Peyer's patch (tissue), 4 donors: ENCODE measurements around the gene CD36.

Experiments
- POLR2A ChIP-seq, 2 donors: fragments of 450-650 bp; IDR thresholded peaks; one replicate each; pipeline ENCODE4 v1.5.1; 2017; ENCODE audit warnings: antibody characterized with exemption in 2 of 2, mild to moderate bottlenecking in 2 of 2, moderate library complexity in 2 of 2
- TF ChIP-seq, protein P1 (sequence below), 6 experiments: fragments of 450-650 bp in 4 of 6; fragments of 200-600 bp in 2 of 6; sonication (generic) in 1 of 6; IDR thresholded peaks; one replicate each; pipeline ENCODE4 v1.5.1; 2017 to 2019; ENCODE audit warnings: antibody characterized with exemption in 6 of 6, mild to moderate bottlenecking in 3 of 6, moderate library complexity in 1 of 6

DNA sequence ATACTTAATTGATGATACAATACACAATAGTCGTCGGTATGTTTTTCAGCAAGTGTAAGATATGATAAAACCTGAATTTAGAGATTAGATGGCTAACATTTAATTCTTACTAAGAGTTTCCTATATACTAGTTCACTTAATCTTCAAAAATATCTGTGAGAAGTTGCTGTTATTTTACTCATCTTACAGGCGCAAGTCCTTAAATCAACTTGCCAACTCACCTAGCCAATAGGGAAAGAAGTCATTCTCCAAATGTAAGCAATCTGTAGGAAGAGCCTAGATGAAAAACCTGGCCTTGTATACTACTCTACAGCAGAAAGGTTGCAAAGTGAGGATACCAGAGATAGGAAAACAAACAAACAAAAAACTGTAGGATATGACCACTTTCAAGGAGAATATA lies 10.6 kb downstream of the CD36 start:
- no peak for TF ChIP-seq POLR2A (IDR thresholded peaks at IDR 0.05)
- TF ChIP-seq, protein P1, sequence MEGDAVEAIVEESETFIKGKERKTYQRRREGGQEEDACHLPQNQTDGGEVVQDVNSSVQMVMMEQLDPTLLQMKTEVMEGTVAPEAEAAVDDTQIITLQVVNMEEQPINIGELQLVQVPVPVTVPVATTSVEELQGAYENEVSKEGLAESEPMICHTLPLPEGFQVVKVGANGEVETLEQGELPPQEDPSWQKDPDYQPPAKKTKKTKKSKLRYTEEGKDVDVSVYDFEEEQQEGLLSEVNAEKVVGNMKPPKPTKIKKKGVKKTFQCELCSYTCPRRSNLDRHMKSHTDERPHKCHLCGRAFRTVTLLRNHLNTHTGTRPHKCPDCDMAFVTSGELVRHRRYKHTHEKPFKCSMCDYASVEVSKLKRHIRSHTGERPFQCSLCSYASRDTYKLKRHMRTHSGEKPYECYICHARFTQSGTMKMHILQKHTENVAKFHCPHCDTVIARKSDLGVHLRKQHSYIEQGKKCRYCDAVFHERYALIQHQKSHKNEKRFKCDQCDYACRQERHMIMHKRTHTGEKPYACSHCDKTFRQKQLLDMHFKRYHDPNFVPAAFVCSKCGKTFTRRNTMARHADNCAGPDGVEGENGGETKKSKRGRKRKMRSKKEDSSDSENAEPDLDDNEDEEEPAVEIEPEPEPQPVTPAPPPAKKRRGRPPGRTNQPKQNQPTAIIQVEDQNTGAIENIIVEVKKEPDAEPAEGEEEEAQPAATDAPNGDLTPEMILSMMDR (IDR thresholded peaks at IDR 0.05): no peak
